ENCODE results near the gene VGF. TPM values are rescaled to one million over a fixed set of nuclear protein-coding genes. Genes with fewer than 3 reads are reported as not detected.
A peak's percentile ranks its signal among the peaks of the same experiment; 100 is the strongest.

The VGF gene
- total RNA-seq, result 1 to 10 TPM in 2 of 4 donors, not detected in 2; 1.3 to 2.3 TPM

GRCh38 chr7:101165075-101165957, at the start of gene VGF:
TSS of gene VGF (minus strand) at chr7:101165569. CDS start at chr7:101164843, 726 bp downstream.
- H3K9me3 ChIP-seq, result no peaks in the 10 kb centered on the region
- TF ChIP-seq POLR2A (IDR thresholded peaks at IDR 0.05), result no peak
- TF ChIP-seq, protein P1, sequence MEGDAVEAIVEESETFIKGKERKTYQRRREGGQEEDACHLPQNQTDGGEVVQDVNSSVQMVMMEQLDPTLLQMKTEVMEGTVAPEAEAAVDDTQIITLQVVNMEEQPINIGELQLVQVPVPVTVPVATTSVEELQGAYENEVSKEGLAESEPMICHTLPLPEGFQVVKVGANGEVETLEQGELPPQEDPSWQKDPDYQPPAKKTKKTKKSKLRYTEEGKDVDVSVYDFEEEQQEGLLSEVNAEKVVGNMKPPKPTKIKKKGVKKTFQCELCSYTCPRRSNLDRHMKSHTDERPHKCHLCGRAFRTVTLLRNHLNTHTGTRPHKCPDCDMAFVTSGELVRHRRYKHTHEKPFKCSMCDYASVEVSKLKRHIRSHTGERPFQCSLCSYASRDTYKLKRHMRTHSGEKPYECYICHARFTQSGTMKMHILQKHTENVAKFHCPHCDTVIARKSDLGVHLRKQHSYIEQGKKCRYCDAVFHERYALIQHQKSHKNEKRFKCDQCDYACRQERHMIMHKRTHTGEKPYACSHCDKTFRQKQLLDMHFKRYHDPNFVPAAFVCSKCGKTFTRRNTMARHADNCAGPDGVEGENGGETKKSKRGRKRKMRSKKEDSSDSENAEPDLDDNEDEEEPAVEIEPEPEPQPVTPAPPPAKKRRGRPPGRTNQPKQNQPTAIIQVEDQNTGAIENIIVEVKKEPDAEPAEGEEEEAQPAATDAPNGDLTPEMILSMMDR (IDR thresholded peaks at IDR 0.05), result no peak
- H3K4me1 ChIP-seq, result peaks cover 23 to 48% of the 10 kb centered on the region in 2 donors
- intact Hi-C loops (cut with DNase I), result loop anchor here (10.0 kb wide), 1 partner anchor 271 kb away; the partner anchor contains the start of gene ACHE
- WGBS, 2 donors, result 2 to 4% methylated on average over 37 to 56 of the region's 74 CpGs
- DNase-seq, result peak; percentile 85 to 87
- peaks cover 30% of the 10 kb centered on the region for H3K27me3 ChIP-seq
- peaks cover 0 to 3% of the 10 kb centered on the region in 2 donors for H3K36me3 ChIP-seq
- no peak within 1 kb of the TSS for H3K4me3 ChIP-seq (replicated peaks in 1 of 3)
- H3K27ac ChIP-seq, result no peak within 1 kb of the TSS

DNA sequence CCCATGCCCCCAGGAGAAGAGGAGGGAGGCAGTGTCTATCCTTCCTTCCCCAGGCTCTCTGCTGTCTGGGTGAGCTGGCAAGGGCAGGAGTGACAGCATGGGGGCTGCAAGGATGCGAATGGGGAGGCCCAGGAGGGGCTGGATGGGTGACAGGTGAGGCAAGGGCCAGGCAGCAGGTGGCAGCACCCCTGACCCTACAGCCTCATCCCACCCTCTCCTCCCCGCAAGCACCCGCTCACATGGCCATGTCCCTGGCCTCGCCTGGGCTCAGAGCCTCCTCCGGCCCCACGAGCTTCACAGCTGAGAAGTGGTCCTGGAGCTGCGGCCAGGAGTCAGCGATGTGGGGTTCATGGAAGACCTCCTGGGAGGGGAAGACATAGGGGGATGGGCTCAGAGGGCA, 46.6 kb upstream of the VGF start:
- intact Hi-C loops (cut with DNase I), result no loop called here
- TF ChIP-seq, protein P1 (IDR thresholded peaks at IDR 0.05), result no peak
- no peak for TF ChIP-seq POLR2A (IDR thresholded peaks at IDR 0.05)
- H3K9me3 ChIP-seq, result no peaks in the 10 kb centered on the region
- H3K27me3 ChIP-seq, result no peaks in the 10 kb centered on the region
- 89 to 92% methylated on average over 8 of the region's 8 CpGs for WGBS, 2 donors
- no peak overlapping the region for H3K4me3 ChIP-seq (replicated peaks in 1 of 3)
- H3K4me1 ChIP-seq, result peaks cover 10 to 12% of the 10 kb centered on the region in 2 donors
- DNase-seq, result no peak
- H3K36me3 ChIP-seq, result peaks cover 35% of the 10 kb centered on the region in 2 donors
- H3K27ac ChIP-seq, result no peak overlapping the region

DNA sequence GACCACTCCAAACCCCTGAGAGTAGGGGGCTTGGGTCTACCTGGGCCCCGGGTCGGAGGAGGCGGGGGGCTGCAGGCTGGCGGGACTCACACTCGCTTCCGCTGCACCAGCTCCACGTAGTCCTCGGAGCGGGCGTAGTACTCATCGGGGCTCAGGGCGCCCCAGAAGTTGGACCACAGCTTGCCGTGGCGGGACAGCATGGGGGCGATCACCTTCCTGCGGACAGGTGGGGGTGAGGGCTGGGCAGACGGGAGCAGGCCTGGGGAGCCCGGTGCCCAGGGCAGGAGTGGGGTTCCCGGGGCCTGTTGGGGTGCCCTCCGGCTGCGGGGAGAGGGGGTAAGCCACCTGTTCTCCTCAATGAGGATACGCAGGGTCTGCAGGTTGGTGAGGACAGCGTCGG, 46.1 kb upstream of the VGF start:
- TF ChIP-seq, protein P1 (IDR thresholded peaks at IDR 0.05), result no peak
- no peak for TF ChIP-seq POLR2A (IDR thresholded peaks at IDR 0.05)
- 98 to 100% methylated on average over 10 to 17 of the region's 24 CpGs for WGBS, 2 donors

DNA sequence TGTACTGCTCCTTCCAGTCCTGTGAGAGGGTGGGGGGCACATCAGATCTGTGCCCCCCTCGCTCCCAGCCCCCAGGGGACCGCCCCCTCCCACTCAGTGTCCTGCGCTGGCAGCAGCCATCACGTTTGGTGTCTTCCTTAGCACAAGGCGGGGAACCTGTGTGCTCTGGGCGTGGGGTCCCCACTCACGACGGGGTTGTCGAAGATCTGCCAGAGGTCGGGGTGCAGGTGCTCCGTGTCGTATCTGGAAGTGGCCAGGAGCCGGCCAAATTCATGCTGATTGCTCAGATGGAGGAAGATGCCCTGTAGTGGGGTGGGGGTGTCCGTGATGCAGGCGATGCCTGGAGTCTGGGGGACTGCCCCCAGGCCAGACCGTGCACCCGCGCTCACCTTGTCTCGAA, 44.8 kb upstream of the VGF start:
- WGBS, 2 donors, result 89 to 95% methylated on average over 11 to 16 of the region's 19 CpGs
- H3K36me3 ChIP-seq, result peaks cover 31 to 35% of the 10 kb centered on the region in 2 donors

More for the DNA sequence above, 46.1 kb upstream of the VGF start:
- intact Hi-C loops (cut with DNase I), result no loop called here
- DNase-seq, result no peak
- Histone ChIP-seq H3K4me1 (peaks cover 5 to 7% of the 10 kb centered on the region in 2 donors), H3K4me3 (replicated peaks in 1 of 3) (no peak overlapping the region), H3K9me3 (no peaks in the 10 kb centered on the region), H3K27ac (no peak overlapping the region), H3K27me3 (no peaks in the 10 kb centered on the region), H3K36me3 (peaks cover 35% of the 10 kb centered on the region in 2 donors)

More for the DNA sequence above, 44.8 kb upstream of the VGF start:
- TF ChIP-seq POLR2A (IDR thresholded peaks at IDR 0.05), result no peak
- TF ChIP-seq, protein P1 (IDR thresholded peaks at IDR 0.05), result no peak
- H3K27ac ChIP-seq, result no peak overlapping the region
- H3K27me3 ChIP-seq, result no peaks in the 10 kb centered on the region
- no peaks in the 10 kb centered on the region for H3K9me3 ChIP-seq
- DNase-seq, result no peak
- no peaks in the 10 kb centered on the region for H3K4me1 ChIP-seq
- intact Hi-C loops (cut with DNase I), result no loop called here
- H3K4me3 ChIP-seq (replicated peaks in 1 of 3), result no peak overlapping the region
